Measurements from ENCODE around the gene DNAJC9.
"Not testable (repeated sequence)": the region's sequence is repeated elsewhere in the genome, so short reads cannot be mapped to it uniquely, and the experiment has no call there.

DNAJC9 gene

GRCh38 chr10:73246646-73247508 lies at the start of gene DNAJC9:
Gene DNAJC9, minus strand, starts transcription at chr10:73247255. Its CDS starts 66 bp downstream, at chr10:73247189.
- peak; percentile 84 for DNase-seq

- no peak for DNase-seq
Measured at GRCh38 chr10:73293461-73293860, 46.4 kb upstream of the DNAJC9 start.

GRCh38 chr10:73289958-73290357 lies 42.9 kb upstream of the DNAJC9 start:
- DNase-seq, result no peak

- DNase-seq, result no peak
Measured at GRCh38 chr10:73287441-73287840, 40.4 kb upstream of the DNAJC9 start.

- no peak for DNase-seq
Measured at GRCh38 chr10:73281097-73281496, 34.0 kb upstream of the DNAJC9 start.

GRCh38 chr10:73264423-73264822 lies 17.4 kb upstream of the DNAJC9 start:
- DNase-seq, result no peak

- DNase-seq, result no peak
Measured at GRCh38 chr10:73263693-73264347, 16.8 kb upstream of the DNAJC9 start.

- DNase-seq, result no peak
Measured at GRCh38 chr10:73262880-73263555, 16.0 kb upstream of the DNAJC9 start.

- no peak for DNase-seq
Measured at GRCh38 chr10:73262105-73262730, 15.2 kb upstream of the DNAJC9 start.

GRCh38 chr10:73261362-73261995 lies 14.4 kb upstream of the DNAJC9 start:
- no peak for DNase-seq

GRCh38 chr10:73258612-73259011 lies 11.6 kb upstream of the DNAJC9 start:
- not testable (repeated sequence) for DNase-seq

GRCh38 chr10:73253225-73253555 lies 6.1 kb upstream of the DNAJC9 start:
- DNase-seq, result no peak

- DNase-seq, result peak; percentile 87
Measured at GRCh38 chr10:73252445-73253224, 5.6 kb upstream of the DNAJC9 start, which contains the start of gene MRPS16. Gene MRPS16, minus strand, starts transcription at chr10:73252644. Its CDS starts 162 bp downstream, at chr10:73252482.

- DNase-seq, result no peak
Measured at GRCh38 chr10:73251683-73252444, 4.8 kb upstream of the DNAJC9 start.

- DNase-seq, result no peak
Measured at GRCh38 chr10:73248259-73248724, 1.2 kb upstream of the DNAJC9 start.

- DNase-seq, result no peak
Measured at GRCh38 chr10:73247509-73248258, 629 bp upstream of the DNAJC9 start.

- DNase-seq, result no peak
Measured at GRCh38 chr10:73246322-73246645, 771 bp downstream of the DNAJC9 start.

GRCh38 chr10:73244866-73245477 lies 2.1 kb downstream of the DNAJC9 start:
- DNase-seq, result no peak

- DNase-seq, result no peak
Measured at GRCh38 chr10:73239908-73240307, 7.1 kb downstream of the DNAJC9 start.
